SH-SY5Y (cell line): ENCODE results near the gene SLC39A12.

Source experiments
- GATA2 ChIP-seq: IDR thresholded peaks from 2 replicates; pipeline ENCODE4 v1.6.1; 2011; ENCODE audit warnings: mild to moderate bottlenecking, low read depth, low read length
- GATA3 ChIP-seq: IDR thresholded peaks from 2 replicates; pipeline ENCODE4 v1.6.1; 2011; ENCODE audit warnings: low read depth, mild to moderate bottlenecking, low read length, moderate library complexity

- TF ChIP-seq GATA2: no peak
- TF ChIP-seq GATA3: no peak
These were observed 28.0 kb upstream of the SLC39A12 start for GRCh38 chr10:17923728-17924127.
